ENCODE data around the gene ABHD14A. TPM values are rescaled to one million over a fixed set of nuclear protein-coding genes. Genes with fewer than 3 reads are reported as not detected.

The ABHD14A gene
- total RNA-seq, 2 experiments from 2014 or later: 11.5 to 16.7 TPM

GRCh38 chr3:52023860-52024764, 49.2 kb downstream of the ABHD14A start:
- CTCF ChIA-PET: interaction anchor here (0.7 to 1.9 kb wide), 4 partner anchors 16 to 95 kb away, joined by 3 to 5 read pairs (median 3); no protein-coding TSS in a partner anchor
- no peak overlapping the region for H3K4me3 Mint-ChIP-seq
- H3K36me3 Mint-ChIP-seq (ENCODE audit: low read depth): no peaks in the 10 kb centered on the region
- H3K4me1 Mint-ChIP-seq: no peaks in the 10 kb centered on the region
- POLR2A ChIA-PET: no interaction called here
- no peak for DNase-seq
- no peaks in the 10 kb centered on the region for H3K27me3 Mint-ChIP-seq
- H3K27ac Mint-ChIP-seq: no peak overlapping the region
- H3K9me3 Mint-ChIP-seq: no peaks in the 10 kb centered on the region

GRCh38 chr3:52024765-52025452, 50.0 kb downstream of the ABHD14A start:
- H3K4me1 Mint-ChIP-seq: no peaks in the 10 kb centered on the region
- H3K36me3 Mint-ChIP-seq (ENCODE audit: low read depth): no peaks in the 10 kb centered on the region
- H3K9me3 Mint-ChIP-seq: no peaks in the 10 kb centered on the region
- H3K4me3 Mint-ChIP-seq: no peak overlapping the region
- H3K27me3 Mint-ChIP-seq: no peaks in the 10 kb centered on the region
- DNase-seq: no peak
- ChIA-PET POLR2A (no interaction called here), CTCF (interaction anchor here (0.6 kb wide), 1 partner anchor 20 kb away, joined by 3 read pairs; no protein-coding TSS in a partner anchor)
- no peak overlapping the region for H3K27ac Mint-ChIP-seq

GRCh38 chr3:52025453-52025852, 50.6 kb downstream of the ABHD14A start:
- no peaks in the 10 kb centered on the region for H3K9me3 Mint-ChIP-seq
- POLR2A ChIA-PET: no interaction called here
- H3K27ac Mint-ChIP-seq: no peak overlapping the region
- CTCF ChIA-PET: interaction anchor here (0.5 to 0.6 kb wide), 2 partner anchors 21 to 912 kb away, joined by 3 to 7 read pairs; no protein-coding TSS in a partner anchor
- DNase-seq: no peak
- H3K36me3 Mint-ChIP-seq (ENCODE audit: low read depth): no peaks in the 10 kb centered on the region
- H3K4me1 Mint-ChIP-seq: no peaks in the 10 kb centered on the region
- no peak overlapping the region for H3K4me3 Mint-ChIP-seq
- H3K27me3 Mint-ChIP-seq: no peaks in the 10 kb centered on the region

GRCh38 chr3:52026041-52026440, 51.2 kb downstream of the ABHD14A start:
- Mint-ChIP-seq H3K27me3 (no peaks in the 10 kb centered on the region), H3K9me3 (no peaks in the 10 kb centered on the region), H3K36me3 (ENCODE audit: low read depth) (no peaks in the 10 kb centered on the region), H3K27ac (no peak overlapping the region), H3K4me3 (no peak overlapping the region), H3K4me1 (no peaks in the 10 kb centered on the region)
- DNase-seq: no peak
- CTCF ChIA-PET: no interaction called here
- POLR2A ChIA-PET: no interaction called here

- Mint-ChIP-seq H3K27me3 (no peaks in the 10 kb centered on the region), H3K27ac (no peak overlapping the region), H3K36me3 (ENCODE audit: low read depth) (no peaks in the 10 kb centered on the region), H3K9me3 (no peaks in the 10 kb centered on the region), H3K4me3 (no peak overlapping the region), H3K4me1 (no peaks in the 10 kb centered on the region)
- POLR2A ChIA-PET: interaction anchor here (0.5 kb wide), 1 partner anchor 34 kb away, joined by 3 read pairs; no protein-coding TSS in a partner anchor
- DNase-seq: no peak
- CTCF ChIA-PET: interaction anchor here (0.8 to 2.4 kb wide), 2 partner anchors 24 kb away, joined by 3 to 6 read pairs; no protein-coding TSS in a partner anchor
These were observed 53.7 kb downstream of the ABHD14A start for GRCh38 chr3:52028572-52028971.

- Mint-ChIP-seq H3K36me3 (ENCODE audit: low read depth) (no peaks in the 10 kb centered on the region), H3K9me3 (no peaks in the 10 kb centered on the region), H3K27me3 (no peaks in the 10 kb centered on the region), H3K4me1 (no peaks in the 10 kb centered on the region), H3K4me3 (no peak overlapping the region), H3K27ac (no peak overlapping the region)
- POLR2A ChIA-PET: interaction anchor here (0.5 kb wide), 1 partner anchor 34 kb away, joined by 3 read pairs; no protein-coding TSS in a partner anchor
- CTCF ChIA-PET: interaction anchor here (0.5 to 2.4 kb wide), 3 partner anchors 24 to 1247 kb away, joined by 3 to 6 read pairs (median 5); no protein-coding TSS in a partner anchor
- DNase-seq: no peak
These were observed 54.2 kb downstream of the ABHD14A start for GRCh38 chr3:52029053-52029452.

GRCh38 chr3:52029535-52029934, 54.7 kb downstream of the ABHD14A start:
- no peaks in the 10 kb centered on the region for H3K9me3 Mint-ChIP-seq
- ChIA-PET POLR2A (no interaction called here), CTCF (interaction anchor here (0.5 to 0.8 kb wide), 2 partner anchors 25 to 1247 kb away, joined by 3 to 5 read pairs; no protein-coding TSS in a partner anchor)
- no peaks in the 10 kb centered on the region for H3K27me3 Mint-ChIP-seq
- no peak overlapping the region for H3K4me3 Mint-ChIP-seq
- no peaks in the 10 kb centered on the region for H3K4me1 Mint-ChIP-seq
- no peak overlapping the region for H3K27ac Mint-ChIP-seq
- H3K36me3 Mint-ChIP-seq (ENCODE audit: low read depth): no peaks in the 10 kb centered on the region
- no peak for DNase-seq

Other genes starting within 250 kb of the ABHD14A start
- gene IQCF6, start 195.8 kb upstream of the ABHD14A start, total RNA-seq: not detected
- gene IQCF2, start 113.4 kb upstream of the ABHD14A start, total RNA-seq: not detected
- gene IQCF5, start 99.5 kb upstream of the ABHD14A start, total RNA-seq: not detected
- gene IQCF1, start 71.7 kb upstream of the ABHD14A start, total RNA-seq: not detected
- 10 to 100 TPM; 24.3 to 25.1 TPM for gene RRP9, start 33.2 kb upstream of the ABHD14A start, total RNA-seq
- 10 to 100 TPM; 22.1 to 22.9 TPM for gene PARP3, start 32.7 kb upstream of the ABHD14A start, total RNA-seq
- gene GPR62, start 19.7 kb upstream of the ABHD14A start, total RNA-seq: not detected
- gene PCBP4, start 7.6 kb upstream of the ABHD14A start, total RNA-seq: 10 to 100 TPM; 21.4 to 27.2 TPM
- gene ABHD14B, start 1.0 kb upstream of the ABHD14A start, total RNA-seq: 10 to 100 TPM; 47.8 to 51.4 TPM
- gene ACY1, start 8.5 kb downstream of the ABHD14A start, total RNA-seq: 10 to 100 TPM; 16.5 to 19.4 TPM
- 1,000 to 10,000 TPM; 1,423 to 1,425 TPM for gene RPL29, start 20.8 kb downstream of the ABHD14A start, total RNA-seq
- 10 to 100 TPM; 38.3 to 42.0 TPM for gene DUSP7, start 81.5 kb downstream of the ABHD14A start, total RNA-seq
- 10 to 100 TPM; 26.9 to 28.2 TPM for gene POC1A, start 179.4 kb downstream of the ABHD14A start, total RNA-seq
- 10 to 100 TPM; 47.5 to 58.4 TPM for gene ALAS1, start 223.1 kb downstream of the ABHD14A start, total RNA-seq

All from activated CD4-positive, alpha-beta T cell treated with anti-CD3 and anti-CD28 coated beads, Interleukin-2, amount 10 ng/mL, durations not matched to agents 7 days and 5 days (primary cell).